SKM-1 treated with dmso at 0.1 percent for 144 hours (cell line): ENCODE results near the gene CRY1.
"Not testable (repeated sequence)": the region's sequence is repeated elsewhere in the genome, so short reads cannot be mapped to it uniquely, and the experiment has no call there.

Experiments used
- DNase-seq: peaks from one replicate; lab custom pipeline; 2025; ENCODE audit not compliant: unreplicated experiment; lab: John Stamatoyannopoulos, UW

CRY1 gene

DNA sequence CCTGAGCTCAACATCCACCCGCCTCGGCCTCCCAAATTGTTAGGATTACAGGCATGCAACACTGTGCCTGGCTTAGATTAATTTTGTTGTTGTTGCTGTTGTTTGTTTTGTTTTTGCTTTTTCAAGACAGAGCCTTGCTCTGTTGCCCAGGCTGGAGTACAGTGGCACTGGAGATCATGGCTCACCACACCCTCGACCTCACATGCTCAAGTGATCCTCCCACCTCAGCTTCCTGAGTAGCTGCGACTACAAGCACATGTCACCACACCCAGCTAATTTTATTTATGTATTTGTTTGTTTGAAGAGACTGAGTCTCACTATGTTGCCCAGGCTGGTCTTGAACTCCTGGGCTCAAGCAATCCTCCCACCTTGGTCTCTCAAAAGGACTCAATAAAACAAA, 26.7 kb downstream of the CRY1 start:
- DNase-seq, result no peak

- DNase-seq, result no peak
These were observed 28.7 kb downstream of the CRY1 start for GRCh38 chr12:107064687-107065086.

DNA sequence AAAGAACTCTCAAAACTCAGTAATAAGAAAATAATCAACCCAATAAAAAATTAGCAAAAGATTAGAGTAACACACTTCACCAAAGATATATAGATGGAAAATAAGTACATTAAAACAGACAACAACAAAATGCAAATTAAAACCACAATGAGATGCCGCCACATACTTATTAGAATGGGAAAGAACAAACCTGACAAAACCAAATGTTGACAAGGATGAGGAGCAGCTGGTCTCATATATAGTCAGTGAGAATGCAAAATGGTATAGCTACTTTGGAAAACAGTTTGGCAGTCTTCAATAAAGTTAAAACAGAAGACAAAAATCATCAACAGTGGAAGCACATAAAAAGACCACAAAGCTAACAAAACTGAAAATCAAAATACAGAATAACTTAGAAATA, 29.1 kb downstream of the CRY1 start:
- no peak for DNase-seq

- no peak for DNase-seq
These were observed 35.2 kb downstream of the CRY1 start for GRCh38 chr12:107058190-107058589.

DNA sequence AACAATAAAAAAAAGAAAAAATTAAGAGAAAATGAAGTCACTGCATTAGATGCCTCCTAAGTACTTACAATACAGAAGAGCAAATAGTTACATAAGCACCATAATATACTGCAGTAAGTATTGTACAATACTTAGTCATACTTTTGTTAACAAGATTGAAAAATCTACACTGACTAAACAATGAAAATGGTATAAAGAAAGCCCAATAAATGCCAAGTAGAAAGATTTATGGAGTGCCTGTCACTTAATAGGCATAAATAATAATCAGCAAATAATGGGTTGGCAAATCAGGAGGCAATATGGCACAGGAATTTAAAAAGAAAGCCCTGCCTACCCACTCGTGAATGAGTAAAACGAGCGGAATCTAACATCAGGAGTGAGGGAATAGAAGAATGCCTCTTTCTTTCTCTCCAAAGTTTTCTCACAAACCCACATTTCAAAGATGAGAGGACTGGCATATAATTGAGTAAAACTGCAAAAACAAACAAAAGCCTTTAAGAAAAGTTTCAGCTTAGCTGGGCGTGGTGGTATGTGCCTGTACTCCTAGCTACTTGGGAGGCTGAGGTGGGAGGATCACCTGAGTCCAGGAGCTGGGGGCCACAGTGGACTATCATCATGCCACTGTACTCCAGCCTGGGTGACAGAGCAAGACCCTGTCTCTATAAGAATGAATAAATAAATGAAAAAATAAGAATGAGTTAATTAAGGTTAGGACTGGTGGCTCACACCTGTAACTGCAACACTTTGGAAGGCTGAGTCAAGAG, 36.1 kb downstream of the CRY1 start:
- no peak for DNase-seq

GRCh38 chr12:107053709-107054108, 39.6 kb downstream of the CRY1 start:
- no peak for DNase-seq

GRCh38 chr12:107045186-107045585, 48.2 kb downstream of the CRY1 start:
- DNase-seq, result no peak

DNA sequence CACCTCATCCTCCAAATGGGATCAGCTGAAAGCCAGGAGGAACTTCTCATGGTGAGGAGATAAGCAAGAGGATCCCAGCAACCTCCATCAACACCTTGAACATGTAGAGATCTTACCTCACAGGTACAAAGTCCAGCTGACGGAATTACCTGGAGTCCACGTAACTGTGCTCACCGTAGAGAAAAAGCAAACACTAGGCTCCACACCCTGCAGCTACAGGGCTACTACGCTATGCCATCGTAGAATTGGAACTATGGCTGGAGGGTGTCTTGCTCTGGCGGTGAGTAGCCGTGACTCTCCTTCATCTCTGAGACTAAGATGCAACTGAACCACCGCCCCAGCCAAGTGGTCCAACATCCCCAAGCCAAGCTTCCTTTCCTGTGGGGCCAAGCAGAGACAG, 50.5 kb downstream of the CRY1 start:
- no peak for DNase-seq

- DNase-seq, result no peak
These were observed 57.6 kb downstream of the CRY1 start for GRCh38 chr12:107035733-107036132.

GRCh38 chr12:107033758-107034739, 59.3 kb downstream of the CRY1 start:
- no peak for DNase-seq

DNA sequence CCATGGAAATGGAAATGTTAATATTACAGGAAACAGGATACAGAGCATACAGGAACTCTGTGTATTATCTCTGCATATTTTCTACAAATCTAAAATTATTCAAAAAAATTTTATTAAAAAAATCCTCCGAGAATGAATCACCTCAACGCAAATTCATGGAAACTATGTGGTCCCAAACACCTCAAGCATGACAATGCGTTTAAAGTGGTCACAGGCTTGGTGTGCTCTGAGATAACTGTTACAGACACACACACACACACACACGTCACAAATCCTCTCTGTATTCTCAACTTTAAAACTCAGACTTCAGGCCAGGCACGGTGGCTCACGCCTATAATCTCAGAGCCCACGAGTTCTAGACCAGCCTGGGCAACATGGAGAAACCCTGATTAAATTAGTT, 61.1 kb downstream of the CRY1 start:
- no peak for DNase-seq

GRCh38 chr12:107031061-107031460, 62.3 kb downstream of the CRY1 start:
- DNase-seq, result no peak

DNA sequence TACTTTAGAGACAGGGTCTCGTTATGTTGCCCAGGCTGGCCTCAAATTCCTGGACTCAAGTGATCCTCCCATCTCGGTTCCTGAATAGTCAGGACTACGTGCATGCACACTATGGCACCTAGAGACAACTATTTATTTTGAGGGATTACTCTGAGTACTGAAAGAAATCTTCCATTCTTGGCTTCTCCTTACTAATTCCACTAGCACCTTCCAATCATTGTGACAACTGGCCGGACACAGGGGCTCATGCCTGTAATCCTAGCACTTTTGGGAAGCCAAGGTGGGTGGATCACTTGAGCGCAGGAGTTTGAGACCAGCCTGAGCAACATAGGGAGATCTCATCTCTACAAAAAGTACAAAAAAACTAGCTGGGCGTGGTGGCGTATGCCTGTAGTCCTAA, 64.3 kb downstream of the CRY1 start:
- no peak for DNase-seq

- no peak for DNase-seq
These were observed 65.7 kb downstream of the CRY1 start for GRCh38 chr12:107027636-107028053.

DNA sequence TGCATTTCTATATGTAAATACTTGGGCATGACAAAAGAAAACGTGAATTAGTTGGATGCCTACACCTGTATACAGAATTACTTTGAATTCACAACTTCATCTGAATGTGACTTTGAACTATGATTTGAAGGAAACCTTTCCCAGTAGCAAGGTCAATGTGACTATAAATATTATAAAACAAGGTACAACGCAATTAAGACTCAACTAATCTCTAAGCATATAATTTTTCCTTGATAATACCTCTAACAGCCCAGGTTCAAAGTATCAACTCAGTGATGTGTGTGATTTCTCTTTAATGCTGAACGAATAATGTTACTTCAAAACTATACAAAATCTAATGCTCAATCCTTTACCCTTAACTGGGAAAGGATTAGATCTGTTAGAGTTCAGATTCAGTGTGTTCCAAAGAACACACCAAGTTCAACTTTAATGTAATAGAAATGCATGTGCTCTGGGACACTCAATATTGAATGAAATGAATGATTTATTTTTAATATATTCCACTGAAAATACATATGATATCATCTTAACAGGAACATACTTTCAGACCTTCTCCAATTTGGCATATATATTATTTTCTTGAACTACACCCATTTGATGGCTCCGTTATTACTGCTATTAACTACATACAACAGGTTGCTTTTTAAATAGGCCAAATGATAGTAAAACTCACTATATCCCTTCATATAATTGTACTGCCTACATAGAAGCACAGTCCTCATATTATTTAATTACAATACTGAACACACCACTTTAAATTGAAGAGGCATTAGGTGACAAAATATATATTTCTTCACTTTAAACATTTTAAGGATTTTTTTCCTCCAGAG, 66.3 kb downstream of the CRY1 start:
- no peak for DNase-seq

DNA sequence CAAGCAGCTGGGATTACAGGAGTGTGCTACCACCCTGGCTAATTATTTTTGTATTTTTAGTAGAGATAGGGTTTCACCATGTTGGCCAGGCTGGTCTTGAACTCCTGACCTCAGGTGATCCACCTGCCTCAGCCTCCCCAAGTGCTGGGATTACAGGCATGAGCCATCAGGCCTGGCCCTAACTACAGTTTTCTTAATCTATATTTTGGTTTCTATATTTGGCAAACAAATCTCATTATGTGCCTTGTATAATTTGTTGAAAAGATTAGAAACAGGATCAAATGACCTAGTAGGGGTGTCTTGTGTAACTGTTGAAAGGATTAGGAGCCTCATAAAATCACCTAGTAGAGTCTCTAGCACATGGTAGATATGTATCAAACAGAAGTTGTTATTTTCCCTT, 67.0 kb downstream of the CRY1 start:
- DNase-seq, result not testable (repeated sequence)

DNA sequence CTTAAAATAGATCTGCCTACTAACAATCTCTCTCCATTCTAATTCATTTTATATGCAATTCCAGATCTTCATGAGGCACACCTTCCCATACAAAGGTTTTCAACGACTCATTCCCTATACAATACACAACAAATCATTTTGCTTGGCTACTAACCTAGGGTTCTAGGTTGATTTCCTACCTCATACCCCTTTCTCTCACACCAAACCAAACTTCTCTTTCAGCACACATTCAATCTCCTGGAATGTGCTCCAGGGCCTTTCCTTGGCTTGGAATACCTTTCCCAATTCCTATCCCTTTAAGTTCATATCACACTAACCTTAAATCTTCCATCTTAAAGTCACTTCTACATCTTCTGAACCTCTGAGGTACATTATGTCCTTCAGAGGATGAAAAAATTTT, 67.7 kb downstream of the CRY1 start:
- no peak for DNase-seq

DNA sequence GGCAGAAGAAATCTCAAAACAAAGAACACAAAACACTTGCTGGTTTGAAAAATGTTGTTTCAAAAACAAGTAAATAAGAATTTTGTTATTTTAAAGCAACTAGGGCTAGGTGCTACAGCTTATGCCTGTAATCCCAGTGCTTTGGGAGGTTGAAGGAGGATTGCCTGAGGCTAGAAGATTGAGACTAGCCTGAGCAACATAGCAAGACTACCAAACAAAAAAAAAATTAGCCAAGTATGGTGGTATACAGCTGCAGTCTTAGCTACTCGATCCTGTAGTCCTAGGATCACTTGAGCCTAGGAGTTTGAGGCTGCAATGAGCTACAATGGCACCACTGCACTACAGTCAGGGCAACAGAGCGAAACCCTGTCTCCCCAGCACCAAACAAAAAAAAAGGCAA, 73.8 kb downstream of the CRY1 start:
- no peak for DNase-seq

DNA sequence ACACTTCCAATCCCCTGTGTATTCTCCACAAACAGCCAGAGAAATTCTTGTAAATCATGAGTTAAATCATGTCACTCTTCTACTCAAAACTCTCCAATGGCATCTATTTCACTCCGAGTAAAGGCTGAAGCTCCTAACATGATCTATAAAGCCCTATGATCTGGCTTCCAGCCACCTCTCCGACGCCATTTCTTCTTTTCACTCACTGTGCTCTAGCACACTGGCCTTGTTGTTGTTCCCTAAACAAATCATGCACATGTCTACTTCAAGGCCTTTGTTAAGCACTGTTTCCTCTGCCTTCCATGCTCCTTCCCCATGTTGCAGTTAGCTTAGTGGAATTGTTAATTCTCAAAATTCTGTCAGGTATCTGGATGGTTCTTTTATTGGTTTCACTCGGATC, 76.3 kb downstream of the CRY1 start:
- DNase-seq, result no peak

DNA sequence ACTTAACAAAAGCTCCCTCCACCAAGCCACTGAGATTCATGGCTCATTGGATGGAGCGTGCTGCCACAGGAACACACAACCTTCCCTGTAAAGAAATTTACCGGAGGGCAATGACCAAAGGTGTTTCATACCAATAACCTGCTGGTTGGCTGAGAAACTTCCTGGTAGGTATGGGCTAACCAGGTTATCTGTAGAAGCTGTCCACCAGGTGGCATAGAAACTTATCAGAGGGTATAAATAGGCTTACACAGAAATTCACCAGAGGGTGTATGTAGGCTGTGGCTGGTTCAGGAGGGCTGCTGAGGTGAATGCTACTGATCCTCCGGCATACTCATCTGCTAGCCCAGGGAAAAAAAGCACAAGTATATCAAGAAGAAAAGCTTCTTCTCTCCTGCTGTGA, 79.3 kb downstream of the CRY1 start:
- DNase-seq, result no peak

- DNase-seq, result no peak
These were observed 80.5 kb downstream of the CRY1 start for GRCh38 chr12:107012736-107013425.
